ENCODE results near the gene TEX12.

The TEX12 gene

GRCh38 chr11:112210890-112211289 is 43.7 kb downstream of the TEX12 start:
- TF ChIP-seq REST (IDR thresholded peaks at IDR 0.05; ENCODE audit: insufficient read depth in 1 of 2, low read depth in 2 of 2, low read length in 2 of 2) = no peak
- no peak for TF ChIP-seq POLR2AphosphoS5 (IDR thresholded peaks at IDR 0.05; ENCODE audit: low read depth, low read length)
- TF ChIP-seq SIN3A (IDR thresholded peaks at IDR 0.05; ENCODE audit: borderline replicate concordance, insufficient read depth, low read length) = no peak
- TF ChIP-seq TAF1 (IDR thresholded peaks at IDR 0.05; ENCODE audit: borderline replicate concordance, insufficient read depth, low read length) = no peak
- no peak for TF ChIP-seq FOXP2 (optimal IDR thresholded peaks at IDR 0.05; ENCODE audit: borderline replicate concordance, extremely low read depth, extremely low read length, insufficient read depth)

DNA sequence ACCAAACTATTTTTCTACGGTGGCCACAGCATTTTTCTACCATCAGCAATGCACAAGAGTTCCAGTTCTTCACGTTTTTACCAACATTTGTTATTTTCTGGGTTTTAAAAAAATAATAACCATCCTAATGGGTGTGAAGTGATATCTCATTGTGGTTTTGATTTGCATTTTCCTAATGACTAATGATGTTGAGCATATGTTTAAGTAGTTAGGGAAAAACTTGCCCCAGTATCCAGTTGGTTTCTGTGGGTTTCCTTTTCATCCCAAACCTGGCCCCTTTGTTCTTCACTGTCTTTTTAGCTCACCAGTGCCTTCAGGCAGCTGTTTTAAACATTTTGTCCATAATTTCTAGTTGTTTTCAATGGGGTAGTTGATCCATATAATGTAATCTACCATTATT is 44.4 kb downstream of the TEX12 start:
- TF ChIP-seq FOXP2 (optimal IDR thresholded peaks at IDR 0.05; ENCODE audit: borderline replicate concordance, extremely low read depth, extremely low read length, insufficient read depth) = no peak
- TF ChIP-seq TAF1 (IDR thresholded peaks at IDR 0.05; ENCODE audit: borderline replicate concordance, insufficient read depth, low read length) = no peak
- no peak for TF ChIP-seq SIN3A (IDR thresholded peaks at IDR 0.05; ENCODE audit: borderline replicate concordance, insufficient read depth, low read length)
- no peak for TF ChIP-seq POLR2AphosphoS5 (IDR thresholded peaks at IDR 0.05; ENCODE audit: low read depth, low read length)
- TF ChIP-seq REST (IDR thresholded peaks at IDR 0.05; ENCODE audit: insufficient read depth in 1 of 2, low read depth in 2 of 2, low read length in 2 of 2) = no peak

GRCh38 chr11:112212290-112212689 is 45.1 kb downstream of the TEX12 start:
- no peak for TF ChIP-seq POLR2AphosphoS5 (IDR thresholded peaks at IDR 0.05; ENCODE audit: low read depth, low read length)
- no peak for TF ChIP-seq TAF1 (IDR thresholded peaks at IDR 0.05; ENCODE audit: borderline replicate concordance, insufficient read depth, low read length)
- no peak for TF ChIP-seq SIN3A (IDR thresholded peaks at IDR 0.05; ENCODE audit: borderline replicate concordance, insufficient read depth, low read length)
- TF ChIP-seq FOXP2 (optimal IDR thresholded peaks at IDR 0.05; ENCODE audit: borderline replicate concordance, extremely low read depth, extremely low read length, insufficient read depth) = no peak
- TF ChIP-seq REST (IDR thresholded peaks at IDR 0.05; ENCODE audit: insufficient read depth in 1 of 2, low read depth in 2 of 2, low read length in 2 of 2) = no peak

DNA sequence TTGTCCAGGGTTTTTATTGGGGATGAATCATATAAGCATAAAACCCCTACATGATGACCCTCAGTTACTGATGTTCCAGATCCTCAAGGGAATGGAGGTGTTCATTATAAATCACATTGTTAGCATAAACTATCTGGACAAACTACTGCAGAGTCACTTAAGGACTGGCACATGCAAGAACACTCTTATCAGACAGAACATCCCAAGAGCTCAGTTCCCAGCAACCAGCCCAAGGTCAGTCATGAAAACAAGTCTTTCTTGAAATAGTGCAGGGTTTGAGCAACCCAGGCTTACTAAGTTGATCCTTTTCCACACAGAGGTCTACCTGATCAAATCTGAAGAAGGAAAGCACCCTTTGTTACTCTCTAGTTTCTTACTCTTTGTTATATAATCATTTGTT is 45.5 kb downstream of the TEX12 start:
- TF ChIP-seq POLR2AphosphoS5 (IDR thresholded peaks at IDR 0.05; ENCODE audit: low read depth, low read length) (no peak), REST (IDR thresholded peaks at IDR 0.05; ENCODE audit: insufficient read depth in 1 of 2, low read depth in 2 of 2, low read length in 2 of 2) (no peak), TAF1 (IDR thresholded peaks at IDR 0.05; ENCODE audit: borderline replicate concordance, insufficient read depth, low read length) (no peak), FOXP2 (optimal IDR thresholded peaks at IDR 0.05; ENCODE audit: borderline replicate concordance, extremely low read depth, extremely low read length, insufficient read depth) (no peak), SIN3A (IDR thresholded peaks at IDR 0.05; ENCODE audit: borderline replicate concordance, insufficient read depth, low read length) (no peak)

DNA sequence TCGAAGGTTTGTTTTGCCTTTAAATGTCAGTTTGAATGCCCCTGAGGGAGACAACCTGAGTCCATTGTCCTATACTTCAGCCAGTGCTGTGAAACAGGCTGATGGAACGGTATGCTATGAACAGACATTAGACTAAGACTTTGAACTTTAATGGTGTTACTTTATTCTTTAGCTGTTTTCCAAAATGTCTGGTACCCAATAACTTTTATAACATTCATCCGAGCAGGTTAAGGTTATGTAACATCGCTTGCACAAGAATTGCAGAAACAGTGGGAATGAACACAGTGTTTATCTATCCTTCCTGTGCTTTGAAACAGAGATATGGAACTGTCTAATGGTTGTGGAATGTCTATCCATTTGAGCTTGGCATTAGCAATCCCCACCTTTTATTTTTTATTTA is 46.6 kb downstream of the TEX12 start:
- TF ChIP-seq FOXP2 (optimal IDR thresholded peaks at IDR 0.05; ENCODE audit: borderline replicate concordance, extremely low read depth, extremely low read length, insufficient read depth) = no peak
- TF ChIP-seq SIN3A (IDR thresholded peaks at IDR 0.05; ENCODE audit: borderline replicate concordance, insufficient read depth, low read length) = no peak
- TF ChIP-seq REST (IDR thresholded peaks at IDR 0.05; ENCODE audit: insufficient read depth in 1 of 2, low read depth in 2 of 2, low read length in 2 of 2) = no peak
- TF ChIP-seq POLR2AphosphoS5 (IDR thresholded peaks at IDR 0.05; ENCODE audit: low read depth, low read length) = no peak
- TF ChIP-seq TAF1 (IDR thresholded peaks at IDR 0.05; ENCODE audit: borderline replicate concordance, insufficient read depth, low read length) = no peak

Measured in PFSK-1 (cell line).